GM23338 (cell line): Measurements from ENCODE around the gene GBF1. TPM values are rescaled to one million over a fixed set of nuclear protein-coding genes. Genes with fewer than 3 reads are reported as not detected.

Experiments
- ATAC-seq: fragments of 200-7000 bp; cut with Tn5 transposase; 3 replicates; pipeline ENCODE4 v1.9.1; 2020
- DNase-seq: peaks from one replicate; pipeline ENCODE4 v3.0.0-alpha.2; 2015; ENCODE audit warnings: low spot score
- H2AFZ ChIP-seq: fragments of 200-600 bp; sonication (generic); 2 replicates; pipeline ENCODE4 v1.8.0; 2016; ENCODE audit warnings: antibody characterized with exemption, mild to moderate bottlenecking, moderate library complexity
- H3F3A ChIP-seq: fragments of 200-600 bp; sonication (generic); replicated peaks from 2 replicates; pipeline ENCODE4 v1.8.0; 2017; ENCODE audit warnings: antibody characterized with exemption, mixed run types, low read depth
- H3K27ac ChIP-seq: fragments of 200-600 bp; sonication (generic); 2 replicates; pipeline ENCODE4 v1.6.1; 2016; ENCODE audit warnings: low read depth
- H3K27me3 ChIP-seq: fragments of 200-600 bp; sonication (generic); 2 replicates; pipeline ENCODE4 v1.8.0; 2016; ENCODE audit warnings: mild to moderate bottlenecking, mixed run types, moderate library complexity; ENCODE audit not compliant: insufficient read depth
- H3K36me3 ChIP-seq: fragments of 200-600 bp; sonication (generic); 2 replicates; pipeline ENCODE4 v1.8.0; 2016; ENCODE audit warnings: mild to moderate bottlenecking; ENCODE audit not compliant: insufficient read depth
- H3K4me1 ChIP-seq: fragments of 200-600 bp; sonication (generic); 2 replicates; pipeline ENCODE4 v1.8.0; 2016; ENCODE audit warnings: mild to moderate bottlenecking, moderate library complexity; ENCODE audit not compliant: insufficient read depth
- H3K4me2 ChIP-seq: fragments of 200-600 bp; sonication (generic); 2 replicates; pipeline ENCODE4 v1.7.1; 2017; ENCODE audit warnings: mixed run types
- H3K4me3 ChIP-seq: fragments of 200-600 bp; sonication (generic); 2 replicates; pipeline ENCODE4 v1.6.1; 2016; ENCODE audit warnings: mixed run types
- H3K79me2 ChIP-seq: fragments of 200-600 bp; sonication (generic); replicated peaks from 2 replicates; pipeline ENCODE4 v1.8.0; 2017; ENCODE audit warnings: mild to moderate bottlenecking; ENCODE audit not compliant: insufficient read depth
- H3K9me2 ChIP-seq: fragments of 200-600 bp; sonication (generic); 2 replicates; pipeline ENCODE4 v1.8.0; 2017; ENCODE audit not compliant: insufficient read depth
- H4K20me1 ChIP-seq: fragments of 200-600 bp; sonication (generic); replicated peaks from 2 replicates; pipeline ENCODE4 v1.8.0; 2017; ENCODE audit warnings: mild to moderate bottlenecking; ENCODE audit not compliant: insufficient read depth
- H3K27ac Mint-ChIP-seq: 2 replicates; pipeline ENCODE4 v1.8.0; 2020; ENCODE audit warnings: inconsistent platforms, mild to moderate bottlenecking, moderate library complexity, mixed read lengths
- H3K27me3 Mint-ChIP-seq: 3 replicates; pipeline ENCODE4 v1.8.0; 2022; ENCODE audit warnings: low read depth, mild to moderate bottlenecking, moderate library complexity, mixed read lengths, inconsistent platforms; ENCODE audit not compliant: insufficient read depth, poor library complexity
- H3K36me3 Mint-ChIP-seq: 3 replicates; pipeline ENCODE4 v1.8.0; 2021; ENCODE audit warnings: low read depth, mild to moderate bottlenecking, inconsistent platforms, moderate library complexity, mixed read lengths
- H3K4me1 Mint-ChIP-seq: 3 replicates; pipeline ENCODE4 v1.8.0; 2020; ENCODE audit warnings: mild to moderate bottlenecking, inconsistent platforms, mixed read lengths
- H3K4me3 Mint-ChIP-seq: 3 replicates; pipeline ENCODE4 v1.8.0; 2021; ENCODE audit warnings: moderate library complexity, mild to moderate bottlenecking, inconsistent platforms, mixed read lengths
- H3K9me3 Mint-ChIP-seq: 3 replicates; pipeline ENCODE4 v1.8.0; 2020; ENCODE audit warnings: moderate library complexity, mild to moderate bottlenecking, inconsistent platforms, mixed read lengths
- CTCF ChIP-seq, 2 experiments: fragments of 200-600 bp in 1 of 2; sonication (generic) in 1 of 2; conservative IDR thresholded peaks; 2 replicates each; pipeline versions ENCODE4 v1.5.1 to v1.6.1; 2016 to 2017; ENCODE audit warnings: antibody characterized with exemption in 2 of 2, low read depth in 2 of 2, mild to moderate bottlenecking in 2 of 2, moderate library complexity in 1 of 2
- ETS1 ChIP-seq: IDR thresholded peaks from 2 replicates; pipeline ENCODE4 v1.6.1; 2016; ENCODE audit warnings: antibody characterized with exemption
- EZH2 ChIP-seq: fragments of 200-600 bp; sonication (generic); IDR thresholded peaks from one replicate; pipeline ENCODE4 v1.8.0; 2017; ENCODE audit warnings: antibody characterized with exemption, mild to moderate bottlenecking, low read depth; ENCODE audit not compliant: unreplicated experiment
- REST ChIP-seq: IDR thresholded peaks from one replicate; pipeline ENCODE4 v1.6.1; 2018; ENCODE audit warnings: antibody characterized with exemption; ENCODE audit not compliant: unreplicated experiment
- STAT1 ChIP-seq: IDR thresholded peaks from one replicate; pipeline ENCODE4 v1.6.1; 2016; ENCODE audit warnings: antibody characterized with exemption; ENCODE audit not compliant: unreplicated experiment
- ZNF114 ChIP-seq: fragments of 250-450 bp; sonication (Bioruptor Pico); IDR thresholded peaks from 2 replicates; pipeline ENCODE4 v1.5.0; 2020; ENCODE audit warnings: mild to moderate bottlenecking, moderate library complexity
- ZNF331 ChIP-seq: fragments of 250-450 bp; sonication (Bioruptor Pico); IDR thresholded peaks from 2 replicates; pipeline ENCODE4 v1.5.0; 2020; ENCODE audit warnings: low read depth, mild to moderate bottlenecking, moderate library complexity
- polyA plus RNA-seq: library from polyadenylated mRNA; unstranded; fragments of >200 nt; fragmentation: Nextera tagmentation; extraction: Ambion mirVana; gene quantifications from 2 replicates; pipeline ENCODE4 v1.2.1, GENCODE V29; 2016
- total RNA-seq: library from RNA; depleted of rRNA; stranded (reverse); fragments of >200 nt; shearing (Covaris generic); gene quantifications from 2 replicates; pipeline ENCODE4 v1.2.3, GENCODE V29; 2014

Gene GBF1
- total and polyA plus RNA-seq, 2 experiments from 2014 or later: 6.5 to 27.2 TPM

- no peak for TF ChIP-seq CTCF (conservative IDR thresholded peaks at IDR 0.05; ENCODE audit: low read depth in 2 of 2)
- TF ChIP-seq ZNF331 (CRISPR knock-in tag): no peak
- no peak for TF ChIP-seq STAT1
- no peak for TF ChIP-seq ZNF114 (CRISPR knock-in tag)
Measured at GRCh38 chr10:102392306-102392705, 147.0 kb downstream of the GBF1 start (continued).

- no peak for TF ChIP-seq EZH2
- no peak for TF ChIP-seq REST
- TF ChIP-seq CTCF (conservative IDR thresholded peaks at IDR 0.05; ENCODE audit: low read depth in 2 of 2): peak in 1 of 2 experiments; percentile 85; a peak in 2 of 4 replicates
- TF ChIP-seq ETS1: no peak
- Mint-ChIP-seq H3K9me3 (no peaks in the 10 kb centered on the region), H3K4me3 (peak overlapping the region; percentile 82), H3K36me3 (no peaks in the 10 kb centered on the region; the same call in 2 of the 3 replicates), H3K4me1 (peaks cover 14% of the 10 kb centered on the region), H3K27ac (no peak overlapping the region), H3K27me3 (peaks cover 44% of the 10 kb centered on the region)
- peaks cover 38% of the 10 kb centered on the region for H3K27me3 ChIP-seq
- H3K4me1 ChIP-seq: peaks cover 11% of the 10 kb centered on the region
- no peaks in the 10 kb centered on the region; the same call in 1 of the 2 replicates for H4K20me1 ChIP-seq
- H3K9me2 ChIP-seq: no peaks in the 10 kb centered on the region
- H3K4me3 ChIP-seq: peak overlapping the region; percentile 88
- no peak overlapping the region for H3K27ac ChIP-seq
- 0 out of 2 replicates have a peak, but pooled peaks cover 5% of the 10 kb centered on the region for H3F3A ChIP-seq
- no peaks in the 10 kb centered on the region for H3K79me2 ChIP-seq
- peak overlapping the region; percentile 97 for H2AFZ ChIP-seq
- DNase-seq: peak; percentile 93
- H3K36me3 ChIP-seq: no peaks in the 10 kb centered on the region
- peak overlapping the region; percentile 96 for H3K4me2 ChIP-seq
- ATAC-seq: peak; percentile 75
Measured at GRCh38 chr10:102393411-102394078, 148.2 kb downstream of the GBF1 start.
